H1 (cell line): Measurements from ENCODE around the gene RNGTT. TPM values are rescaled to one million over a fixed set of nuclear protein-coding genes. Genes with fewer than 3 reads are reported as not detected.

Experiments used
- CTCF ChIA-PET: fragments of 300-600 bp; sonication (Branson Sonifier 250); formaldehyde crosslinking; loops from one replicate; lab custom pipeline; 2021; ENCODE audit not compliant: partially characterized antibody; lab: Charles Lee
- POLR2A ChIA-PET: fragments of 300-600 bp; sonication (Branson Sonifier 250); formaldehyde crosslinking; loops from one replicate; lab custom pipeline; 2021; ENCODE audit warnings: inconsistent platforms; ENCODE audit not compliant: partially characterized antibody; lab: Charles Lee
- DNase-seq, 2 experiments: peaks; one replicate each; pipeline versions ENCODE4 v3.0.0 to v3.0.0-alpha.2; 2010 to 2022; ENCODE audit warnings: low spot score in 2 of 2, low read depth in 1 of 2, mixed read lengths in 1 of 2
- FAIRE-seq: peaks from 2 replicates; lab custom pipeline; 2011; peaks lifted over from hg19 to GRCh38; lab: Jason Lieb, UNC
- H2AFZ ChIP-seq: 2 replicates; pipeline ENCODE4 v1.8.1; 2012; ENCODE audit warnings: low read length, inconsistent platforms
- H2AK5ac ChIP-seq: 2 replicates; pipeline ENCODE4 v1.6.1; 2013; ENCODE audit warnings: low read depth, low read length
- H2BK120ac ChIP-seq: replicated peaks from 2 replicates; pipeline ENCODE3; 2013; ENCODE audit warnings: low read depth, low read length, inconsistent platforms
- H2BK12ac ChIP-seq: 2 replicates; pipeline ENCODE4 v1.6.1; 2013; ENCODE audit warnings: low read depth, low read length
- H2BK15ac ChIP-seq: 2 replicates; pipeline ENCODE4 v1.6.1; 2013; ENCODE audit warnings: low read length
- H2BK20ac ChIP-seq: 2 replicates; pipeline ENCODE4 v1.6.1; 2013; ENCODE audit warnings: low read length
- H2BK5ac ChIP-seq: 2 replicates; pipeline ENCODE4 v1.6.1; 2013; ENCODE audit warnings: low read depth, low read length
- H3K14ac ChIP-seq: 2 replicates; pipeline ENCODE4 v1.6.1; 2013; ENCODE audit warnings: inconsistent platforms; ENCODE audit not compliant: insufficient read length
- H3K18ac ChIP-seq: 2 replicates; pipeline ENCODE4 v1.6.1; 2013; ENCODE audit warnings: low read length; ENCODE audit errors: extremely low read depth
- H3K23ac ChIP-seq: 2 replicates; pipeline ENCODE4 v1.6.1; 2013; ENCODE audit warnings: inconsistent platforms; ENCODE audit not compliant: insufficient read length
- H3K23me2 ChIP-seq: 2 replicates; pipeline ENCODE4 v1.6.1; 2013; ENCODE audit warnings: low read depth, low read length
- H3K27ac ChIP-seq: 2 replicates; pipeline ENCODE4 v1.6.1; 2011; ENCODE audit warnings: low read depth, low read length, inconsistent platforms
- H3K27me3 ChIP-seq, 4 experiments: replicated peaks in 1 of 4; 1 replicate in 1 of 4; 2 replicates in 3 of 4; pipeline versions ENCODE4 v1.6.1 to v1.8.1; 2011 to 2013; ENCODE audit warnings: low read length in 3 of 4, mild to moderate bottlenecking in 3 of 4, inconsistent platforms in 2 of 4, mixed read lengths in 2 of 4, moderate library complexity in 1 of 4; ENCODE audit not compliant: control insufficient read depth in 3 of 4, insufficient read depth in 3 of 4; ENCODE audit errors: extremely low read depth in 1 of 4
- H3K36me3 ChIP-seq, 4 experiments: 2 replicates each; pipeline versions ENCODE4 v1.6.1 to v1.8.1; 2011 to 2013; ENCODE audit warnings: mild to moderate bottlenecking in 4 of 4, low read length in 3 of 4, moderate library complexity in 2 of 4, control low read depth in 1 of 4, inconsistent platforms in 1 of 4; ENCODE audit not compliant: insufficient read depth in 4 of 4, control insufficient read depth in 2 of 4
- H3K4ac ChIP-seq: replicated peaks from 2 replicates; pipeline ENCODE3; 2013; ENCODE audit warnings: low read length, low read depth, mixed read lengths, inconsistent platforms; ENCODE audit not compliant: insufficient read length
- H3K4me1 ChIP-seq, 4 experiments: replicated peaks in 1 of 4; 1 replicate in 1 of 4; 2 replicates in 3 of 4; pipeline versions ENCODE4 v1.6.1 to v1.8.1; 2011 to 2013; ENCODE audit warnings: low read length in 3 of 4, inconsistent platforms in 2 of 4, mixed read lengths in 1 of 4; ENCODE audit not compliant: insufficient read depth in 4 of 4, control insufficient read depth in 3 of 4
- H3K4me2 ChIP-seq, 2 experiments: 2 replicates each; pipeline versions ENCODE4 v1.6.1 to v1.8.1; 2011 to 2013; ENCODE audit warnings: low read depth in 2 of 2, low read length in 2 of 2, control low read depth in 1 of 2, inconsistent platforms in 1 of 2, mild to moderate bottlenecking in 1 of 2; ENCODE audit not compliant: insufficient read depth in 1 of 2
- H3K4me3 ChIP-seq, 4 experiments: fragments of 200-600, 300-600 bp in 1 of 4; sonication (generic), shearing (Covaris generic), sonication (Bioruptor Twin) in 1 of 4; 2 replicates each; pipeline versions ENCODE4 v1.5.1 to v1.8.1; 2011 to 2016; ENCODE audit warnings: low read length in 4 of 4, low read depth in 3 of 4, control low read depth in 2 of 4, inconsistent platforms in 2 of 4, mild to moderate bottlenecking in 2 of 4, mixed read lengths in 1 of 4, moderate library complexity in 1 of 4; ENCODE audit not compliant: insufficient read depth in 2 of 4; ENCODE audit errors: extremely low read depth in 1 of 4
- H3K56ac ChIP-seq: replicated peaks from 2 replicates; pipeline ENCODE3; 2013; ENCODE audit warnings: low read depth, mild to moderate bottlenecking, mixed read lengths, low read length, inconsistent platforms; ENCODE audit not compliant: insufficient read length
- H3K79me1 ChIP-seq: 2 replicates; pipeline ENCODE4 v1.6.1; 2013; ENCODE audit warnings: low read depth, low read length, control low read depth
- H3K79me2 ChIP-seq, 2 experiments: 2 replicates each; pipeline versions ENCODE4 v1.6.1 to v1.8.1; 2012 to 2013; ENCODE audit warnings: low read length in 2 of 2, mild to moderate bottlenecking in 2 of 2, inconsistent platforms in 1 of 2; ENCODE audit not compliant: insufficient read depth in 2 of 2, control insufficient read depth in 1 of 2
- H3K9ac ChIP-seq, 4 experiments: replicated peaks in 1 of 4; 1 replicate in 1 of 4; 2 replicates in 3 of 4; pipeline versions ENCODE4 v1.6.1 to v1.8.1; 2011 to 2013; ENCODE audit warnings: low read depth in 3 of 4, low read length in 3 of 4, control low read depth in 2 of 4, mild to moderate bottlenecking in 2 of 4, moderate library complexity in 2 of 4, inconsistent platforms in 1 of 4; ENCODE audit errors: extremely low read depth in 1 of 4
- H3K9me3 ChIP-seq, 2 experiments: 2 replicates each; pipeline versions ENCODE4 v1.6.1 to v1.8.1; 2012 to 2013; ENCODE audit warnings: mild to moderate bottlenecking in 2 of 2, moderate library complexity in 2 of 2, control low read depth in 1 of 2, inconsistent platforms in 1 of 2, low read depth in 1 of 2, low read length in 1 of 2, mixed read lengths in 1 of 2; ENCODE audit not compliant: insufficient read depth in 2 of 2
- H4K20me1 ChIP-seq, 2 experiments: replicated peaks in 1 of 2; 2 replicates each; pipeline versions ENCODE3 to v1.8.1; 2011 to 2013; ENCODE audit warnings: inconsistent platforms in 2 of 2, low read length in 2 of 2, mild to moderate bottlenecking in 1 of 2; ENCODE audit not compliant: insufficient read depth in 2 of 2, control insufficient read depth in 1 of 2
- H4K5ac ChIP-seq: 2 replicates; pipeline ENCODE4 v1.6.1; 2013; ENCODE audit warnings: low read length, low read depth, mixed read lengths, inconsistent platforms; ENCODE audit not compliant: insufficient read length
- H4K8ac ChIP-seq: 2 replicates; pipeline ENCODE4 v1.8.0; 2013; ENCODE audit warnings: mild to moderate bottlenecking, moderate library complexity, low read length, inconsistent platforms; ENCODE audit not compliant: insufficient read depth; ENCODE audit errors: extremely low read depth
- H4K91ac ChIP-seq: replicated peaks from 2 replicates; pipeline ENCODE3; 2013; ENCODE audit warnings: low read length, mixed read lengths, inconsistent platforms; ENCODE audit not compliant: insufficient read length
- BACH1 ChIP-seq: IDR thresholded peaks from 2 replicates; pipeline ENCODE4 v1.6.1; 2012; ENCODE audit warnings: low read length, improper control_type of control experiment
- CBX5 ChIP-seq: fragments of 300-800, 300-1000 bp; sonication (generic); IDR thresholded peaks from 2 replicates; pipeline ENCODE4 v1.7.1; 2016; ENCODE audit warnings: antibody characterized with exemption, low read length, low read depth
- CTBP2 ChIP-seq: IDR thresholded peaks from 2 replicates; pipeline ENCODE4 v1.7.0; 2011; ENCODE audit warnings: borderline replicate concordance, mild to moderate bottlenecking, moderate library complexity, mixed read lengths, low read length; ENCODE audit not compliant: insufficient read depth, insufficient read length
- E2F6 ChIP-seq: IDR thresholded peaks from 2 replicates; pipeline ENCODE4 v1.6.1; 2012; ENCODE audit warnings: inconsistent platforms
- EZH2 ChIP-seq: fragments of 200-600 bp; sonication (generic); IDR thresholded peaks from 2 replicates; pipeline ENCODE4 v1.7.1; 2012; ENCODE audit warnings: low read depth, mild to moderate bottlenecking, moderate library complexity, low read length, inconsistent platforms; ENCODE audit not compliant: severe bottlenecking
- NANOG ChIP-seq: IDR thresholded peaks from 2 replicates; pipeline ENCODE4 v1.6.1; 2011; ENCODE audit warnings: low read length, low read depth, mild to moderate bottlenecking, inconsistent platforms; ENCODE audit not compliant: insufficient read depth, poor library complexity, severe bottlenecking
- POLR2A ChIP-seq, 2 experiments: IDR thresholded peaks; 1 replicate in 1 of 2; 2 replicates in 1 of 2; pipeline ENCODE4 v1.6.1; 2011; ENCODE audit warnings: low read depth in 2 of 2, low read length in 2 of 2, mild to moderate bottlenecking in 2 of 2; ENCODE audit errors: control extremely low read depth in 1 of 2
- RFX5 ChIP-seq: IDR thresholded peaks from 2 replicates; pipeline ENCODE4 v1.6.1; 2011; ENCODE audit warnings: low read depth, low read length, improper control_type of control experiment, borderline replicate concordance
- RXRA ChIP-seq: IDR thresholded peaks from 2 replicates; pipeline ENCODE4 v1.6.1; 2011; ENCODE audit warnings: low read depth, mild to moderate bottlenecking, low read length, moderate library complexity; ENCODE audit not compliant: insufficient read depth
- SAP30 ChIP-seq: fragments of 300-600 bp; sonication (generic); IDR thresholded peaks from 2 replicates; pipeline ENCODE4 v1.7.1; 2012; ENCODE audit warnings: low read length, moderate library complexity, mild to moderate bottlenecking, inconsistent platforms; ENCODE audit not compliant: insufficient read depth, insufficient replicate concordance
- SIN3A ChIP-seq, 2 experiments: IDR thresholded peaks in 1 of 2; conservative IDR thresholded peaks in 1 of 2; 2 replicates each; pipeline ENCODE4 v1.6.1; 2011 to 2012; ENCODE audit warnings: low read length in 2 of 2, improper control_type of control experiment in 1 of 2, low read depth in 1 of 2, mild to moderate bottlenecking in 1 of 2
- SP1 ChIP-seq: IDR thresholded peaks from 2 replicates; pipeline ENCODE4 v1.6.1; 2011; ENCODE audit warnings: low read depth, low read length
- TCF12 ChIP-seq: IDR thresholded peaks from 2 replicates; pipeline ENCODE4 v1.6.1; 2011; ENCODE audit warnings: low read depth, mild to moderate bottlenecking, low read length
- WGBS, 2 experiments: shearing (Covaris generic) in 1 of 2; methylation state at CpG; one replicate each; pipeline versions ENCODE4 v1.1.6 to v1.1.7; 2013 to 2015; ENCODE audit warnings: low lambda C conversion rate in 2 of 2, mixed read lengths in 2 of 2, inconsistent platforms in 1 of 2, low coverage in 1 of 2, missing lambda C conversion rate in 1 of 2; ENCODE audit not compliant: insufficient replicate concordance in 2 of 2, insufficient coverage in 1 of 2, insufficient read length in 1 of 2; ENCODE audit errors: extremely low coverage in 1 of 2, missing lambda C conversion rate in 1 of 2; 5-methylcytosine and 5-hydroxymethylcytosine counted together
- polyA plus RNA-seq, 7 experiments: library from polyadenylated mRNA; depleted of rRNA in 3 of 7; stranded (reverse) in 5 of 7; unstranded in 2 of 7; fragments of >200 nt in 5 of 7; fragments of 200-250 nt in 2 of 7; gene quantifications; 1 replicate in 5 of 7; 2 replicates in 1 of 7; 4 replicates in 1 of 7; pipeline versions ENCODE4 v1.2.1 to v1.2.3, GENCODE V29; 2011 to 2013; ENCODE audit warnings: missing spikeins in 2 of 7, mixed read lengths in 2 of 7
- total RNA-seq: library from RNA; stranded (reverse); fragmentation: NEBNext Ultra II Directional; extraction: Animal tissue kit (Norgen Biotek cat#: 25700); gene quantifications from 2 replicates; pipeline ENCODE4 v1.2.1, GENCODE V29; 2021

Gene RNGTT
- total and polyA plus RNA-seq, 2 of the 8 experiments (the other 6 are each of a cell fraction or from before 2014, with no cell fraction given) = 3.6 to 21.2 TPM

GRCh38 chr6:88914180-88914579, 49.2 kb downstream of the RNGTT start:
- H4K8ac ChIP-seq = no peak overlapping the region
- FAIRE-seq (peak; percentile 57), DNase-seq (no peak)
- H2BK120ac ChIP-seq = no peak overlapping the region
- CTCF ChIA-PET = no interaction called here
- H3K56ac ChIP-seq = no peak overlapping the region
- peak overlapping the region in 1 of 4 experiments; percentile 14; a peak in 1 of 8 replicates for H3K4me3 ChIP-seq
- no peak overlapping the region for H2BK15ac ChIP-seq
- no peak overlapping the region for H2AK5ac ChIP-seq
- H3K79me1 ChIP-seq = no peaks in the 10 kb centered on the region
- H3K9me3 ChIP-seq = no peaks in the 10 kb centered on the region
- no peak overlapping the region for H3K23ac ChIP-seq
- H2BK20ac ChIP-seq = no peak overlapping the region
- H3K36me3 ChIP-seq = no peaks in the 10 kb centered on the region
- H3K23me2 ChIP-seq = no peaks in the 10 kb centered on the region
- POLR2A ChIA-PET = no interaction called here
- no peak overlapping the region for H4K5ac ChIP-seq
- no peak overlapping the region for H3K18ac ChIP-seq
- no peak overlapping the region for H2BK5ac ChIP-seq
- no peak overlapping the region for H3K14ac ChIP-seq
- no peak overlapping the region for H3K4ac ChIP-seq
- no peak overlapping the region for H3K27ac ChIP-seq
- H4K20me1 ChIP-seq = peaks cover 0 to 5% of the 10 kb centered on the region in 2 experiments
- H4K91ac ChIP-seq = no peak overlapping the region
- peak overlapping the region; percentile 16 to 26; a peak in 3 of 4 replicates for H3K4me2 ChIP-seq
- H3K9ac ChIP-seq = no peak overlapping the region
- H3K4me1 ChIP-seq = peaks cover 0 to 3% (median 0%) of the 10 kb centered on the region in 4 experiments; a peak in 3 of 7 replicates
- H3K79me2 ChIP-seq = peaks cover 0 to 47% of the 10 kb centered on the region in 2 experiments; a peak in 2 of 4 replicates
- WGBS, 2 experiments = 74% methylated on average over 4 of the region's 4 CpGs; no CpG with 5 or more reads in 1 of the 2 experiments
- no peak overlapping the region for H2AFZ ChIP-seq
- H2BK12ac ChIP-seq = no peak overlapping the region
- no peaks in the 10 kb centered on the region for H3K27me3 ChIP-seq
- TF ChIP-seq RFX5 (no peak), E2F6 (no peak), BACH1 (no peak), CTBP2 (no peak), TCF12 (no peak), RXRA (no peak), EZH2 (no peak), NANOG (no peak), CBX5 (no peak), SAP30 (no peak), SIN3A (conservative IDR thresholded peaks at IDR 0.05 in 1 of 2, IDR thresholded peaks at IDR 0.05 in 1 of 2; ENCODE audit: low read depth in 1 of 2, low read length in 2 of 2) (no peak), SP1 (no peak), POLR2A (IDR thresholded peaks at IDR 0.05; ENCODE audit: control extremely low read depth in 1 of 2, low read depth in 2 of 2, low read length in 2 of 2) (no peak)
